HG02938 (cell line): ENCODE measurements around the gene CACNA1D.

Experiments used
- ATAC-seq: cut with Tn5 transposase; IDR thresholded peaks from one replicate; pipeline ENCODE4 v1.9.1; 2021; ENCODE audit warnings: mild to moderate bottlenecking, moderate library complexity; ENCODE audit not compliant: unreplicated experiment

CACNA1D gene

GRCh38 chr3:53708001-53708621, 213.7 kb downstream of the CACNA1D start:
- no peak for ATAC-seq

GRCh38 chr3:53709256-53709655, 214.8 kb downstream of the CACNA1D start:
- no peak for ATAC-seq

GRCh38 chr3:53709860-53710674, 215.7 kb downstream of the CACNA1D start:
- ATAC-seq: no peak

- ATAC-seq: no peak
Measured at GRCh38 chr3:53711387-53711786, 217.0 kb downstream of the CACNA1D start.

GRCh38 chr3:53712817-53713388, 218.5 kb downstream of the CACNA1D start:
- no peak for ATAC-seq

- no peak for ATAC-seq
Measured at GRCh38 chr3:53713626-53714025, 219.2 kb downstream of the CACNA1D start.

GRCh38 chr3:53715815-53716483, 221.5 kb downstream of the CACNA1D start:
- no peak for ATAC-seq

GRCh38 chr3:53716998-53717397, 222.6 kb downstream of the CACNA1D start:
- ATAC-seq: no peak

- ATAC-seq: no peak
Measured at GRCh38 chr3:53718462-53718861, 224.1 kb downstream of the CACNA1D start.

GRCh38 chr3:53719796-53720195, 225.4 kb downstream of the CACNA1D start:
- no peak for ATAC-seq

GRCh38 chr3:53721187-53722119, 227.0 kb downstream of the CACNA1D start:
- no peak for ATAC-seq

GRCh38 chr3:53724566-53724965, 230.2 kb downstream of the CACNA1D start:
- ATAC-seq: no peak

- ATAC-seq: no peak
Measured at GRCh38 chr3:53725387-53725995, 231.1 kb downstream of the CACNA1D start.

GRCh38 chr3:53726643-53727042, 232.2 kb downstream of the CACNA1D start:
- no peak for ATAC-seq

- ATAC-seq: no peak
Measured at GRCh38 chr3:53728606-53729005, 234.2 kb downstream of the CACNA1D start.

GRCh38 chr3:53729159-53729558, 234.7 kb downstream of the CACNA1D start:
- no peak for ATAC-seq

GRCh38 chr3:53729618-53730017, 235.2 kb downstream of the CACNA1D start:
- ATAC-seq: no peak

- ATAC-seq: no peak
Measured at GRCh38 chr3:53730576-53730975, 236.2 kb downstream of the CACNA1D start.

- no peak for ATAC-seq
Measured at GRCh38 chr3:53731934-53732624, 237.7 kb downstream of the CACNA1D start.
